ENCODE results near the gene PHLDB1. TPM values are rescaled to one million over a fixed set of nuclear protein-coding genes. Genes with fewer than 3 reads are reported as not detected.

PHLDB1 gene
- total and polyA plus RNA-seq, 7 donors: 12.6 to 45.8 (median 27.7) TPM

DNA sequence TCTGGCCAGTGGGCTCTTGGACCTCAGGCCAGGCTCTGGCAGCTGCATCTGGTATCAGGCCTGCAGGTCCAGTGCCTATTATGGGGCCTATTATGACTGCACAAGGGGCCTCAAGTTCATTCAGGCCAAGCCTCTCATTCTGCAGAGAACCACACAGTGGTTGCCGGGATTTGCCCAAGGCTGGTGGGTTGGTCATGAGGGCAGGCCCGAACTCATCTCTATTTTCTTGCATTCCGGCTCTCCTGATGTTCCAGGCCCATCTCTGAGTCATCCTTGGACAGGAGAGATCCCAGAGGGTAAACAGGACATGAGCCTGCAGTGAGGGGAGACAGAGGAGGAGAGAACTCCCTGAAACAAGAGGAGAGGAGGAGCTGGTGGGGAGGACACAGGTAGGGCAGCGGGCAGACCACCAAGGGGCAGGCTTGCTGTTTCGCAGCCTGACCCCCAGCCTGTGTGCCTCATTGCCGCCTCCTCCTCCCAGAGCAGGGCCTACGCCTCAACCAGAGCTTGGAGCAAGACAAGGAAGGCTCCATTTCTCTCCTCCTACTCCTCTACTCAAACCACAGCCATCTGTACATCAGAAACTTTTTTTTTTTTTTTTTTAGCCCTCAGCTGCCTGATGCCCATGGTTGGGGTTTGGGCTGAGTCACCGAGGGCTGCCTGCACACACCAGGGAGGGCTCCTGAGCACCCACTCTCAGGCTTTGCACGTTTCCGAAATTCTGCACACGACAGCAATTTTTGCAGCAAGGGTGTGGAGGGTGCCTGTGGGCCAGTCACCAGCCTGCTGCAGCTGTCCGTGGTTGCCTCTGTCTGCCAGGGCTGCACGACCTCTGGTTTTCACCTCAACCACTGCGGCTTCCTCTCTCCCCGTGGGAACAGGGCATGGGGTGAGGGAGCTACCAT is 84.8 kb downstream of the PHLDB1 start:
- H3K9me3 ChIP-seq: no peaks in the 10 kb centered on the region
- no peak overlapping the region for H3K27ac ChIP-seq
- H3K27me3 ChIP-seq (ENCODE audit: insufficient read depth in 3 of 3, low read length in 2 of 3): no peaks in the 10 kb centered on the region
- ATAC-seq (no peak), DNase-seq (no peak)
- 62 to 67% (median 64%) methylated on average over 15 of the region's 15 CpGs for WGBS, 3 donors
- no peaks in the 10 kb centered on the region for H3K36me3 ChIP-seq (ENCODE audit: insufficient read depth in 1 of 2, low read depth in 1 of 2)
- TF ChIP-seq, protein P1, sequence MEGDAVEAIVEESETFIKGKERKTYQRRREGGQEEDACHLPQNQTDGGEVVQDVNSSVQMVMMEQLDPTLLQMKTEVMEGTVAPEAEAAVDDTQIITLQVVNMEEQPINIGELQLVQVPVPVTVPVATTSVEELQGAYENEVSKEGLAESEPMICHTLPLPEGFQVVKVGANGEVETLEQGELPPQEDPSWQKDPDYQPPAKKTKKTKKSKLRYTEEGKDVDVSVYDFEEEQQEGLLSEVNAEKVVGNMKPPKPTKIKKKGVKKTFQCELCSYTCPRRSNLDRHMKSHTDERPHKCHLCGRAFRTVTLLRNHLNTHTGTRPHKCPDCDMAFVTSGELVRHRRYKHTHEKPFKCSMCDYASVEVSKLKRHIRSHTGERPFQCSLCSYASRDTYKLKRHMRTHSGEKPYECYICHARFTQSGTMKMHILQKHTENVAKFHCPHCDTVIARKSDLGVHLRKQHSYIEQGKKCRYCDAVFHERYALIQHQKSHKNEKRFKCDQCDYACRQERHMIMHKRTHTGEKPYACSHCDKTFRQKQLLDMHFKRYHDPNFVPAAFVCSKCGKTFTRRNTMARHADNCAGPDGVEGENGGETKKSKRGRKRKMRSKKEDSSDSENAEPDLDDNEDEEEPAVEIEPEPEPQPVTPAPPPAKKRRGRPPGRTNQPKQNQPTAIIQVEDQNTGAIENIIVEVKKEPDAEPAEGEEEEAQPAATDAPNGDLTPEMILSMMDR (IDR thresholded peaks at IDR 0.05): no peak
- peaks cover 11% of the 10 kb centered on the region for H3K4me1 ChIP-seq
- intact Hi-C loops (cut with DNase I): loop anchor here (2.0 kb wide), 2 partner anchors 265 to 267 kb away; partner anchors contain the start of gene UPK2 (in 1 of the 2)
- H3K4me3 ChIP-seq: no peak overlapping the region

DNA sequence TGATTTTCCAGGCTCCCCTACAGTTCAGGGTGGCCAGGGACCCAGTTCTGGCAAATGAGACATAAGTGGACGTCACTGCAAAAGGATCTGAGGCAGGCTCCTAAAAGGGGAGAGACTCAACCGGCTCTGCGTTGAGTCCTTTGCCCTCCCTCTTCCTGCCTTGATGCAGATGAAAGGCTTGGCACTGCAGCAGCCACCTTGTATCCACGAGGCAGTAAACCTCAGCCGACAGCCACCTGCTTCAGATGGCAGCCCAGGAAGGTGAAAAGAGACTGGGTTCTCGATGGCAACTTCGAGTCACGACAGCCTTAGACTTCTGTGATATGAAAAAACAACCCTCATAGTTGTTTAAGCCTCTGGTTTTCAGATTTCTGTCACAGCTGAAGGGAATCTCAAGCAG is 86.8 kb downstream of the PHLDB1 start:
- no peaks in the 10 kb centered on the region for H3K9me3 ChIP-seq
- no peak overlapping the region for H3K4me3 ChIP-seq
- TF ChIP-seq, protein P1 (IDR thresholded peaks at IDR 0.05): no peak
- no peak overlapping the region for H3K27ac ChIP-seq
- H3K27me3 ChIP-seq (ENCODE audit: insufficient read depth in 3 of 3, low read length in 2 of 3): no peaks in the 10 kb centered on the region
- peaks cover 11% of the 10 kb centered on the region for H3K4me1 ChIP-seq
- intact Hi-C loops (cut with DNase I): no loop called here
- WGBS, 3 donors: 83 to 87% (median 86%) methylated on average over 8 of the region's 8 CpGs
- no peaks in the 10 kb centered on the region for H3K36me3 ChIP-seq (ENCODE audit: insufficient read depth in 1 of 2, low read depth in 1 of 2)
- DNase-seq (no peak), ATAC-seq (no peak)

DNA sequence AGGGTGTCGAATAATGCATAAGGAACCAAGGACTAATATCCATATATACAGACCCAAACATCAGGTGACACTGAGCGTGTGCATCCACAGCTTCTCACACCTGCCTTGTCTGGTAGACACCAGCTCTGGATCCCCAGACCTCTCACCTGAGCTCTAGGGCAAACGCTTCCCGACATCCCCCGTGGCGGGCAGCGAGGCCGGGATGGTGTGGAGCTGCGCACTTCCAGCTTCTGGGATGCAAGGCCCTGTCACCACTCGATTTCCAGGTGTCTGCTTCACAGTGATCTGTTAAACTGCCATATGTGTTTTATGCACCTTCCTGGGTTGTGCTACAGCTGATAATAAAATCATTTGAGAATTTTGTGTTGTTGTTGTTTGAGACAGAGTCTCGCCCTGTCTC is 87.4 kb downstream of the PHLDB1 start:
- DNase-seq (no peak), ATAC-seq (no peak)
- Histone ChIP-seq H3K4me1 (peaks cover 5% of the 10 kb centered on the region), H3K9me3 (no peaks in the 10 kb centered on the region), H3K36me3 (ENCODE audit: insufficient read depth in 1 of 2, low read depth in 1 of 2) (no peaks in the 10 kb centered on the region), H3K4me3 (no peak overlapping the region), H3K27me3 (ENCODE audit: insufficient read depth in 3 of 3, low read length in 2 of 3) (no peaks in the 10 kb centered on the region), H3K27ac (no peak overlapping the region)
- TF ChIP-seq, protein P1 (IDR thresholded peaks at IDR 0.05): no peak
- intact Hi-C loops (cut with DNase I): no loop called here
- 85 to 91% (median 87%) methylated on average over 11 of the region's 11 CpGs for WGBS, 3 donors

DNA sequence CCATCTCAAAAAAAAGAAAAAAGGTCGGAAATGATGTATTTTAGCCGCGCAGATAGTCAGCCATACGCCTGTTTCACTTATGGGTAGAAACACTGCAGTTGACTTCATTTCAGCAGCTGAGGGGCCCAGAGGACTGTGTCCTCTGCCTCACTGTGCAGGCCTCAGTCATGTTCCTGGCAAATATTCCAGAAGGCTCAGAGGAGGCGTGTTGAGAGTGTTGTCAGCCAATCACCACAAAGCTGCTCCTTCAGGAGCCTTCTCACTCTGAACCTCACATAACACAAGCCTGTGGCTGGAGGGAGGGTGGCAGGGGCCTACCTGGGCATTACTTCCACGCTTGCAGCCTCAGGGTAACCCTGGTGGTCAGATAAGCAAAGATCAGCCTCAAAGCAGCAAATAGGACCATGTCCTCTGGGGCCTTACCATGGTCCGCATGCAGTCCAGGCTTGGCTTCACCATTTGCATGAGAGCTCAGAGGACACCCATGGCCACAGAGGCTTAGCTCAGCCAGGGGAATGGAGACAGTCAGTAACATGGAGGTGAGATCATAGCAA is 89.3 kb downstream of the PHLDB1 start:
- ATAC-seq: no peak
- H3K27ac ChIP-seq: no peak overlapping the region
- no peaks in the 10 kb centered on the region for H3K36me3 ChIP-seq (ENCODE audit: insufficient read depth in 1 of 2, low read depth in 1 of 2)
- H3K27me3 ChIP-seq (ENCODE audit: insufficient read depth in 3 of 3, low read length in 2 of 3): no peaks in the 10 kb centered on the region
- H3K9me3 ChIP-seq: no peaks in the 10 kb centered on the region
- WGBS, 3 donors: 88 to 93% (median 91%) methylated on average over 7 of the region's 7 CpGs
- no peak overlapping the region for H3K4me3 ChIP-seq
- H3K4me1 ChIP-seq: no peaks in the 10 kb centered on the region
- TF ChIP-seq, protein P1 (IDR thresholded peaks at IDR 0.05): no peak
- no peak for DNase-seq
- intact Hi-C loops (cut with DNase I): no loop called here
